ENCODE results near the gene FAM110A. TPM values are rescaled to one million over a fixed set of nuclear protein-coding genes. Genes with fewer than 3 reads are reported as not detected.

FAM110A gene
- total and polyA plus RNA-seq, 4 donors, result 8.6 to 17.9 (median 12.7) TPM

DNA sequence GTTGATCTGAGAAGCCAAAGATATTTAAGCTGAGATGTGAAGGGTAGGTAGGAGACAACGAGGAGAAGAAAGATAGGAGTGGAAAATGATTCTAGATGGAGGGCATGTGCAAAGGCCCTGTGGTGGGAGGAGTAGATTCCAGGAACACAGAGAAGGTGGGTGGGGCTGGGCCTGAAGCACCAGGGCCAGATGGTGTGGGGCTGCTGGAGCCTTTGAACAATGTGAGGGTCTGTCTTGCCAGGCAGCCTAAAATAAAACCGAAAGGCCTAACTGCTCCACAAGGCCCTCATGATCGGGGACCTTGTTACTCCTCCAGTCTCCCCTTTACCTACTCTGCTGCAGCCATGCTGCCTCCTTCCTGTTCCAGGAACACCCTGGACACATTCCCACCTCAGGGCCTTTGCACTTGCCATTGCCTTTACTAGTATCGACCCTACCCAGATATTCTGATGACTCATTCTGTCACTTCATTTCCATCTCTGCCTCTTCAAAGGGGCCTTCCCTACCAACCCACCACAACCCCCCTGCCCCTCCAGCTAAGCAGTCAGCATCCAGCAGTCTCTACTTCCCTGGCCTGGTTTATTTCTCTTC, 20.0 kb downstream of the FAM110A start:
- WGBS, 2 donors, result 94 to 95% methylated on average over 4 of the region's 4 CpGs
- TF ChIP-seq CTCF (IDR thresholded peaks at IDR 0.05; ENCODE audit: control extremely low read depth, extremely low read depth), result no peak
- Histone ChIP-seq H3K4me1 (ENCODE audit: control insufficient read depth in 5 of 5, insufficient read depth in 5 of 5, low read length in 5 of 5) (peaks cover 0 to 2% (median 0%) of the 10 kb centered on the region in 5 donors), H3K27me3 (ENCODE audit: control insufficient read depth in 3 of 3, insufficient read depth in 3 of 3, low read length in 2 of 3) (no peaks in the 10 kb centered on the region), H3K27ac (ENCODE audit: low read depth in 1 of 2, low read length in 1 of 2) (no peak overlapping the region), H3K9me3 (ENCODE audit: control insufficient read depth in 4 of 4, insufficient read depth in 3 of 4, low read length in 3 of 4) (no peaks in the 10 kb centered on the region), H3K9ac (ENCODE audit: insufficient read depth in 1 of 2, low read length in 2 of 2) (no peak overlapping the region), H3K36me3 (ENCODE audit: control insufficient read depth in 4 of 4, insufficient read depth in 4 of 4, low read length in 4 of 4) (peaks cover 0 to 3% (median 0%) of the 10 kb centered on the region in 4 donors), H3K4me3 (no peak overlapping the region)
- ATAC-seq (ENCODE audit: insufficient read depth, low FRiP score), result no peak
- DNase-seq, result no peak

DNA sequence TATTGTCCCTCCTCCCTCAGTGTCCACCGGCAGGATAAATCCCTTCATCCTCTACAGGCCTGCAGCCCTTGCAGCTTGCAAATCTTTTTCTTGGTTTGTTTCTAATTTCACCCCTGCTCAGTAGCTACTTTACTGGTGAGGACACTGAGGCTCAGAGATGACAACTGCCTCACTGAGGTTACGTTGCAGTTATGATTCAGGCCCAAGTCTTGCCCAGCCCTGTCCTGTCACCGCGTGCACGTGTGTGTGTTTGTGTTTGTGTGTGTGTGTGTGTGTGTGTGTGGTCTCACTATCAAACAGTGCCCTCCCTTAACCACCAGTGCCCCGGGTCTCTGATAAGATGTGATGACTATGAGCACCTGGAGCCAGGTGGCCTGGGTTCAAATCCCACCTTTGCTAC, 21.1 kb downstream of the FAM110A start:
- no peak overlapping the region for H3K4me3 ChIP-seq
- H3K9me3 ChIP-seq (ENCODE audit: control insufficient read depth in 4 of 4, insufficient read depth in 3 of 4, low read length in 3 of 4), result no peaks in the 10 kb centered on the region
- peaks cover 0 to 3% (median 0%) of the 10 kb centered on the region in 4 donors for H3K36me3 ChIP-seq (ENCODE audit: control insufficient read depth in 4 of 4, insufficient read depth in 4 of 4, low read length in 4 of 4)
- 71 to 76% methylated on average over 6 of the region's 6 CpGs for WGBS, 2 donors
- no peak overlapping the region for H3K9ac ChIP-seq (ENCODE audit: insufficient read depth in 1 of 2, low read length in 2 of 2)
- peaks cover 0 to 2% (median 0%) of the 10 kb centered on the region in 5 donors for H3K4me1 ChIP-seq (ENCODE audit: control insufficient read depth in 5 of 5, insufficient read depth in 5 of 5, low read length in 5 of 5)
- TF ChIP-seq CTCF (IDR thresholded peaks at IDR 0.05; ENCODE audit: control extremely low read depth, extremely low read depth), result no peak
- DNase-seq (no peak), ATAC-seq (ENCODE audit: insufficient read depth, low FRiP score) (no peak)
- no peaks in the 10 kb centered on the region for H3K27me3 ChIP-seq (ENCODE audit: control insufficient read depth in 3 of 3, insufficient read depth in 3 of 3, low read length in 2 of 3)
- no peak overlapping the region for H3K27ac ChIP-seq (ENCODE audit: low read depth in 1 of 2, low read length in 1 of 2)

DNA sequence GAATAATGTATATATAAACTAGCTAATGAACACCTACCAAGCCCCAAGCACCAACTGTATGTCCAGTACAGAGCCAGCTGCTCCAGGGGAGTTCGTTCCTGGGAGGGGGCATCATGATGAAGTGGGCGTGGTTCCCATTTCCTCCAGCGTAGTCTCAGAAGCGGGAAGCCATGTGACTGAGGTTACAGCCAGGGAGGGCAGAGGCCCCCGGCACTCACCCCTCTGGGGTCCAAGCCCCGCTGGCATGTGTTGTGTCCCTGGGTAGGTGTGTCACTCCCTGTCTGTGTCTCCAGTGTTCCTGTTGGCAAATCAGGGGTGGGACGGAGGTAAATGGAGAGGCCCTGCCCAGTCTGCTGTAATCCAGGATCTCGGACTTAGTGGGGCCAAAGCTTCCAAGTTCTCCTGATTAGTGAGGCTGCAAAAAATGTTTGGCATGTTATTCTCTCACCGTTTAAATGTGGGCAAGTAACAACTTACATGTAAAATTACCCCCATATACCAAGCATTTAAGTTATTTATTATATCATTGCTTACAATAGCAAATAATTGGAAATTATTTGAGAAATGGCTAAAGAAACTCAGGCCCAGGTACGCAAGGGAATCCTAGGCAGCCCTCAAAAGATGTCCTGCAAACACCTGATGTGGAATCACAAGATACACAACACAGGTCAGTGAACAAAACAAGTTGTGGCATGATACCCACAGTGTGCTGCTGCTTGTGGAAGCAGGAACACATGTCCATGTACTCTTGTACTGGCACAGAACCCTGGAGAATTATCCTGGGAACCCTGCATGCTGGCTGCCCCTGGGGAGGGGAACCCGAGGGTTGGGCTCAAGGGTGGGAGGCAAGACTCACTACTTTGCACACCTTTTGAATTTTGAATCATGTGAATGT, 22.2 kb downstream of the FAM110A start:
- peaks cover 0 to 3% (median 0%) of the 10 kb centered on the region in 4 donors for H3K36me3 ChIP-seq (ENCODE audit: control insufficient read depth in 4 of 4, insufficient read depth in 4 of 4, low read length in 4 of 4)
- DNase-seq (no peak), ATAC-seq (ENCODE audit: insufficient read depth, low FRiP score) (no peak)
- peaks cover 0 to 6% (median 0%) of the 10 kb centered on the region in 5 donors for H3K4me1 ChIP-seq (ENCODE audit: control insufficient read depth in 5 of 5, insufficient read depth in 5 of 5, low read length in 5 of 5)
- H3K27me3 ChIP-seq (ENCODE audit: control insufficient read depth in 3 of 3, insufficient read depth in 3 of 3, low read length in 2 of 3), result no peaks in the 10 kb centered on the region
- no peak overlapping the region for H3K27ac ChIP-seq (ENCODE audit: low read depth in 1 of 2, low read length in 1 of 2)
- no peak for TF ChIP-seq CTCF (IDR thresholded peaks at IDR 0.05; ENCODE audit: control extremely low read depth, extremely low read depth)
- WGBS, 2 donors, result 30 to 39% methylated on average over 11 of the region's 11 CpGs
- H3K9me3 ChIP-seq (ENCODE audit: control insufficient read depth in 4 of 4, insufficient read depth in 3 of 4, low read length in 3 of 4), result no peaks in the 10 kb centered on the region
- no peak overlapping the region for H3K9ac ChIP-seq (ENCODE audit: insufficient read depth in 1 of 2, low read length in 2 of 2)
- no peak overlapping the region for H3K4me3 ChIP-seq

Measured in lung (tissue), 12 donors.